CD14-positive monocyte (primary cell): Measurements from ENCODE around the gene ST3GAL3. TPM values are rescaled to one million over a fixed set of nuclear protein-coding genes. Genes with fewer than 3 reads are reported as not detected.

Experiments used
- DNase-seq, 3 donors: peaks; one replicate each; pipeline ENCODE4 v3.0.0-alpha.2; 2011 to 2022
- H2AFZ ChIP-seq: 2 replicates; pipeline ENCODE4 v1.6.0; 2012; ENCODE audit warnings: mild to moderate bottlenecking, low read depth, low read length, inconsistent platforms; ENCODE audit not compliant: insufficient read depth, poor library complexity, severe bottlenecking
- H3K27ac ChIP-seq, 2 donors: 1 replicate in 1 of 2; 2 replicates in 1 of 2; pipeline ENCODE4 v1.5.1; 2012 to 2013; ENCODE audit warnings: low read length in 2 of 2, control low read depth in 1 of 2, inconsistent platforms in 1 of 2, low read depth in 1 of 2, mild to moderate bottlenecking in 1 of 2
- H3K27me3 ChIP-seq, 2 donors: one replicate each; pipeline versions ENCODE4 v1.6.0 to v1.6.1; 2011 to 2013; ENCODE audit warnings: low read length in 2 of 2; ENCODE audit not compliant: control insufficient read depth in 2 of 2, insufficient read depth in 2 of 2
- H3K36me3 ChIP-seq, 2 donors: replicated peaks in 1 of 2; 1 replicate in 1 of 2; 2 replicates in 1 of 2; pipeline versions ENCODE4 v1.5.1 to v1.6.1; 2012 to 2013; ENCODE audit warnings: low read length in 2 of 2, control low read depth in 1 of 2, inconsistent platforms in 1 of 2, mild to moderate bottlenecking in 1 of 2; ENCODE audit not compliant: insufficient read depth in 2 of 2, control insufficient read depth in 1 of 2
- H3K4me1 ChIP-seq, 2 donors: 1 replicate in 1 of 2; 2 replicates in 1 of 2; pipeline versions ENCODE4 v1.5.1 to v1.6.1; 2012 to 2013; ENCODE audit warnings: low read length in 2 of 2, control low read depth in 1 of 2, inconsistent platforms in 1 of 2, mild to moderate bottlenecking in 1 of 2, moderate library complexity in 1 of 2; ENCODE audit not compliant: insufficient read depth in 2 of 2, control insufficient read depth in 1 of 2
- H3K4me2 ChIP-seq: replicated peaks from 2 replicates; pipeline ENCODE3; 2012; ENCODE audit warnings: low read length, moderate library complexity, mild to moderate bottlenecking; ENCODE audit not compliant: poor library complexity, severe bottlenecking; ENCODE audit errors: extremely low read depth
- H3K4me3 ChIP-seq, 3 experiments: fragments of 200-600 bp in 1 of 3; sonication (generic) in 1 of 3; replicated peaks in 1 of 3; 1 replicate in 2 of 3; 2 replicates in 1 of 3; pipeline ENCODE4 v1.5.1; 2011 to 2013; ENCODE audit warnings: low read length in 3 of 3, mild to moderate bottlenecking in 3 of 3, control low read depth in 2 of 3, low read depth in 2 of 3, inconsistent platforms in 1 of 3, moderate library complexity in 1 of 3
- H3K79me2 ChIP-seq: 2 replicates; pipeline ENCODE4 v1.6.0; 2012; ENCODE audit warnings: mild to moderate bottlenecking, control low read depth, inconsistent platforms, low read length, moderate library complexity; ENCODE audit not compliant: insufficient read depth
- H3K9ac ChIP-seq: 2 replicates; pipeline ENCODE4 v1.6.0; 2017; ENCODE audit warnings: low read length, mild to moderate bottlenecking; ENCODE audit not compliant: insufficient read depth, poor library complexity, severe bottlenecking
- H3K9me3 ChIP-seq, 2 donors: replicated peaks in 1 of 2; 1 replicate in 1 of 2; 2 replicates in 1 of 2; pipeline versions ENCODE4 v1.5.1 to v1.6.1; 2012 to 2013; ENCODE audit warnings: low read length in 2 of 2, control low read depth in 1 of 2; ENCODE audit not compliant: control insufficient read depth in 1 of 2, insufficient read depth in 1 of 2
- H4K20me1 ChIP-seq: 2 replicates; pipeline ENCODE4 v1.6.0; 2012; ENCODE audit warnings: mild to moderate bottlenecking, low read length, control low read depth, moderate library complexity; ENCODE audit not compliant: insufficient read depth
- H3K27ac Mint-ChIP-seq, 7 donors: one replicate each; pipeline ENCODE4 v1.8.0; 2020; ENCODE audit warnings: mild to moderate bottlenecking in 7 of 7, mixed read lengths in 7 of 7, moderate library complexity in 6 of 7, inconsistent platforms in 2 of 7
- H3K27me3 Mint-ChIP-seq, 3 donors: one replicate each; pipeline ENCODE4 v1.8.0; 2021 to 2022; ENCODE audit warnings: low read depth in 3 of 3, mild to moderate bottlenecking in 3 of 3, mixed read lengths in 3 of 3, moderate library complexity in 3 of 3, inconsistent platforms in 1 of 3
- H3K36me3 Mint-ChIP-seq, 2 donors: one replicate each; pipeline ENCODE4 v1.8.0; 2020; ENCODE audit warnings: mixed read lengths in 2 of 2, inconsistent platforms in 1 of 2, mild to moderate bottlenecking in 1 of 2
- H3K4me1 Mint-ChIP-seq: one replicate; pipeline ENCODE4 v1.8.0; 2020; ENCODE audit warnings: mild to moderate bottlenecking, mixed read lengths
- H3K4me3 Mint-ChIP-seq, 2 donors: one replicate each; pipeline ENCODE4 v1.8.0; 2020; ENCODE audit warnings: mild to moderate bottlenecking in 2 of 2, mixed read lengths in 2 of 2, moderate library complexity in 1 of 2
- H3K9me3 Mint-ChIP-seq, 7 donors: one replicate each; pipeline ENCODE4 v1.8.0; 2020 to 2022; ENCODE audit warnings: mixed read lengths in 7 of 7, mild to moderate bottlenecking in 6 of 7, moderate library complexity in 6 of 7, inconsistent platforms in 2 of 7
- WGBS: methylation state at CpG from one replicate; pipeline ENCODE4 v1.1.5; 2013; ENCODE audit warnings: missing lambda C conversion rate; ENCODE audit not compliant: insufficient coverage; 5-methylcytosine and 5-hydroxymethylcytosine counted together
- intact Hi-C, 2 donors: fragments of 100-400 bp; cut with micrococcal nuclease; formaldehyde crosslinking; loops; one replicate each; pipeline versions ENCODE4 v1.15.0 to v1.15.1; 2023
- polyA plus RNA-seq, 3 donors: library from polyadenylated mRNA; depleted of rRNA in 1 of 3; unstranded in 2 of 3; stranded (reverse) in 1 of 3; fragments of 300-500 nt in 2 of 3; fragments of >200 nt in 1 of 3; fragmentation: Illumina TruSeq in 2 of 3; gene quantifications; 1 replicate in 2 of 3; 2 replicates in 1 of 3; pipeline ENCODE4 v1.2.3, GENCODE V29; 2012 to 2021
- TF ChIP-seq, protein P1 (sequence below): fragments of 200-600 bp; IDR thresholded peaks from one replicate; pipeline ENCODE4 v1.8.0; 2022; ENCODE audit warnings: antibody characterized with exemption, mild to moderate bottlenecking

Gene ST3GAL3
- polyA plus RNA-seq, 3 donors = 1.6 to 4.5 (median 2.1) TPM

DNA sequence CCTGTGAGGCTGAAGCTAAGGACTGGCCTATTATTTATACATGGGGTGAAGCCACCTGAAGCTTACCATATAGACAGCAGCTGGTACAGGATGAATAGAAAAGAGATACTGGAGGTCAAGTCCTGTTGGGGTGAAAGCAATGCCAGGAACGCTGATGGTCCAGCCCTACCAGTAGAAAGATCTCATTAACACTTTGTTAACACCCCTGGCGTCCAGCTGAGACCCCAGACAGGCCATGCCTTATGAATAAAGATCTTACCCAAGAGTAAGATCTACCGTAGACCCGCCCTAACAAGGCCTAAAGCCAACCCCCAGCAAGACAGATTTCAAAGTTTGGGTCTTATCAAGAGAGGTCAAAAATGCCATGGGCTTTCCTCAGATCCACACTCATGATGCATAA, 34.7 kb downstream of the ST3GAL3 start:
- peaks cover 0 to 4% (median 0%) of the 10 kb centered on the region in 3 donors for H3K27me3 Mint-ChIP-seq
- H3K4me2 ChIP-seq = no peak overlapping the region
- no peaks in the 10 kb centered on the region for H3K79me2 ChIP-seq
- peaks cover 28 to 30% of the 10 kb centered on the region in 2 donors for H3K36me3 Mint-ChIP-seq
- no peaks in the 10 kb centered on the region for H3K27me3 ChIP-seq
- H4K20me1 ChIP-seq = no peaks in the 10 kb centered on the region
- H3K27ac ChIP-seq = no peak overlapping the region
- H3K9me3 Mint-ChIP-seq = peaks cover 0 to 3% (median 0%) of the 10 kb centered on the region in 7 donors
- H3K36me3 ChIP-seq = peaks cover 6 to 47% of the 10 kb centered on the region in 2 donors
- TF ChIP-seq, protein P1, sequence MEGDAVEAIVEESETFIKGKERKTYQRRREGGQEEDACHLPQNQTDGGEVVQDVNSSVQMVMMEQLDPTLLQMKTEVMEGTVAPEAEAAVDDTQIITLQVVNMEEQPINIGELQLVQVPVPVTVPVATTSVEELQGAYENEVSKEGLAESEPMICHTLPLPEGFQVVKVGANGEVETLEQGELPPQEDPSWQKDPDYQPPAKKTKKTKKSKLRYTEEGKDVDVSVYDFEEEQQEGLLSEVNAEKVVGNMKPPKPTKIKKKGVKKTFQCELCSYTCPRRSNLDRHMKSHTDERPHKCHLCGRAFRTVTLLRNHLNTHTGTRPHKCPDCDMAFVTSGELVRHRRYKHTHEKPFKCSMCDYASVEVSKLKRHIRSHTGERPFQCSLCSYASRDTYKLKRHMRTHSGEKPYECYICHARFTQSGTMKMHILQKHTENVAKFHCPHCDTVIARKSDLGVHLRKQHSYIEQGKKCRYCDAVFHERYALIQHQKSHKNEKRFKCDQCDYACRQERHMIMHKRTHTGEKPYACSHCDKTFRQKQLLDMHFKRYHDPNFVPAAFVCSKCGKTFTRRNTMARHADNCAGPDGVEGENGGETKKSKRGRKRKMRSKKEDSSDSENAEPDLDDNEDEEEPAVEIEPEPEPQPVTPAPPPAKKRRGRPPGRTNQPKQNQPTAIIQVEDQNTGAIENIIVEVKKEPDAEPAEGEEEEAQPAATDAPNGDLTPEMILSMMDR = no peak
- 100% methylated on average over 2 of the region's 4 CpGs for whole genome bisulfite sequencing
- no peak overlapping the region for H3K4me3 ChIP-seq
- intact Hi-C loops = no loop called here
- peak overlapping the region in 1 of 7 donors; percentile 33 for H3K27ac Mint-ChIP-seq
- no peaks in the 10 kb centered on the region for H3K9me3 ChIP-seq
- DNase-seq = no peak
- no peak overlapping the region for H3K9ac ChIP-seq
- H3K4me1 Mint-ChIP-seq = no peaks in the 10 kb centered on the region
- no peaks in the 10 kb centered on the region for H3K4me1 ChIP-seq
- no peak overlapping the region for H3K4me3 Mint-ChIP-seq
- H2AFZ ChIP-seq = no peak overlapping the region

DNA sequence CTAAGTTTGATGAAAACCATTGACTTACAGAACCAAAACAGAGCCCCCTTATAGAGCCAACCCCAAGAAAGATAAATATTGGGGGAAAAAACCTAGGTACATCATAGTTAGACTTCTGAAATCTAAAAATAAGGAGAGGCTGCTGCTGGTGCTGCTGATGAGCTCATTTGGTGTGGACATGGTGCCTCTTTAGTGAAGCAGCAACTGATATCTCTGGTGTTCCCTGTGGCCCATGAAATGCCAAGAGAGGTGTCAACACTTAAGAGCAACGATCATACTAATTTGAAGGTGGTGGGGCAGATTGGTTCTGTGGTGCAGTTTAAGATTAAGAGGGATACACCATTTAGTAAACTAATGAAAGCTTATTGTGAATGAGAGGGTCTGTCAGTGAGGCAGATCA, 35.9 kb downstream of the ST3GAL3 start:
- Histone ChIP-seq H2AFZ (no peak overlapping the region), H3K79me2 (no peaks in the 10 kb centered on the region), H3K9ac (no peak overlapping the region), H4K20me1 (no peaks in the 10 kb centered on the region), H3K27ac (no peak overlapping the region), H3K9me3 (no peaks in the 10 kb centered on the region), H3K4me1 (no peaks in the 10 kb centered on the region), H3K36me3 (peaks cover 4 to 38% of the 10 kb centered on the region in 2 donors), H3K4me3 (no peak overlapping the region), H3K27me3 (no peaks in the 10 kb centered on the region), H3K4me2 (no peak overlapping the region)
- no peak for DNase-seq
- no peak overlapping the region for H3K4me3 Mint-ChIP-seq
- peaks cover 0 to 3% (median 0%) of the 10 kb centered on the region in 7 donors for H3K9me3 Mint-ChIP-seq
- H3K27ac Mint-ChIP-seq = peak overlapping the region in 1 of 7 donors; percentile 65
- TF ChIP-seq, protein P1 = no peak
- no peaks in the 10 kb centered on the region for H3K4me1 Mint-ChIP-seq
- intact Hi-C loops = no loop called here
- peaks cover 26 to 33% of the 10 kb centered on the region in 2 donors for H3K36me3 Mint-ChIP-seq
- WGBS = 100% methylated on average over 1 of the region's 1 CpG
- peaks cover 0 to 4% (median 0%) of the 10 kb centered on the region in 3 donors for H3K27me3 Mint-ChIP-seq
